ENCODE results near the gene PTPRK.

The PTPRK gene

GRCh38 chr6:128515550-128516513 is 4.6 kb downstream of the PTPRK start:
- no peak for DNase-seq (ENCODE audit: low read depth in 2 of 2)

- DNase-seq (ENCODE audit: low read depth in 2 of 2) = no peak
These were observed 6.5 kb downstream of the PTPRK start for GRCh38 chr6:128513878-128514277.

GRCh38 chr6:128512296-128512695 is 8.1 kb downstream of the PTPRK start:
- DNase-seq (ENCODE audit: low read depth in 2 of 2) = no peak

- DNase-seq (ENCODE audit: low read depth in 2 of 2) = no peak
These were observed 8.9 kb downstream of the PTPRK start for GRCh38 chr6:128511506-128511905.

GRCh38 chr6:128509709-128510108 is 10.7 kb downstream of the PTPRK start:
- no peak for DNase-seq (ENCODE audit: low read depth in 2 of 2)

- DNase-seq (ENCODE audit: low read depth in 2 of 2) = no peak
These were observed 11.7 kb downstream of the PTPRK start for GRCh38 chr6:128508588-128509296.

GRCh38 chr6:128507337-128508310 is 12.8 kb downstream of the PTPRK start:
- DNase-seq (ENCODE audit: low read depth in 2 of 2) = no peak

GRCh38 chr6:128505603-128506002 is 14.8 kb downstream of the PTPRK start:
- DNase-seq (ENCODE audit: low read depth in 2 of 2) = no peak

- no peak for DNase-seq (ENCODE audit: low read depth in 2 of 2)
These were observed 16.3 kb downstream of the PTPRK start for GRCh38 chr6:128504003-128504654.

GRCh38 chr6:128500749-128501600 is 19.4 kb downstream of the PTPRK start:
- DNase-seq (ENCODE audit: low read depth in 2 of 2) = no peak

- DNase-seq (ENCODE audit: low read depth in 2 of 2) = no peak
These were observed 20.4 kb downstream of the PTPRK start for GRCh38 chr6:128500014-128500413.

GRCh38 chr6:128499079-128499731 is 21.2 kb downstream of the PTPRK start:
- DNase-seq (ENCODE audit: low read depth in 2 of 2) = no peak

- DNase-seq (ENCODE audit: low read depth in 2 of 2) = no peak
These were observed 22.2 kb downstream of the PTPRK start for GRCh38 chr6:128498234-128498633.

GRCh38 chr6:128495536-128496333 is 24.7 kb downstream of the PTPRK start:
- no peak for DNase-seq (ENCODE audit: low read depth in 2 of 2)

GRCh38 chr6:128494440-128494839 is 26.0 kb downstream of the PTPRK start:
- DNase-seq (ENCODE audit: low read depth in 2 of 2) = no peak

- DNase-seq (ENCODE audit: low read depth in 2 of 2) = no peak
These were observed 26.5 kb downstream of the PTPRK start for GRCh38 chr6:128493877-128494276.

GRCh38 chr6:128492386-128492785 is 28.0 kb downstream of the PTPRK start:
- DNase-seq (ENCODE audit: low read depth in 2 of 2) = no peak

- no peak for DNase-seq (ENCODE audit: low read depth in 2 of 2)
These were observed 28.7 kb downstream of the PTPRK start for GRCh38 chr6:128491610-128492206.

Data from stimulated activated CD8-positive, alpha-beta memory T cell treated with anti-CD3 and anti-CD28 coated beads, Interleukin-7, amount 100 ng/mL, for 1 hour (primary cell).